HEK293 (cell line): ENCODE results near the gene CREB5.

Source experiments
- CTCF ChIA-PET: fragments of 350-600 bp; formaldehyde crosslinking; extraction: SDS; loops from one replicate; lab custom pipeline; 2021; ENCODE audit warnings: antibody characterized with exemption; lab: Yijun Ruan, JAX
- POLR2A ChIA-PET: fragments of 300-600 bp; formaldehyde crosslinking; extraction: SDS; loops from one replicate; lab custom pipeline; 2020; ENCODE audit warnings: antibody characterized with exemption, inconsistent platforms; lab: Yijun Ruan, JAX
- H3K27ac ChIP-seq: fragments of 200-500 bp; sonication (Bioruptor generic); 2 replicates; pipeline ENCODE4 v1.5.1; 2014; ENCODE audit warnings: low read depth, low read length, control low read depth, inconsistent platforms; ENCODE audit errors: extremely low read depth
- H3K36me3 ChIP-seq, 2 experiments: fragments of 200-500 bp in 1 of 2; sonication (Bioruptor generic) in 1 of 2; 1 replicate in 1 of 2; 2 replicates in 1 of 2; pipeline ENCODE4 v1.5.1; 2014 to 2017; ENCODE audit warnings: inconsistent platforms in 2 of 2, low read length in 2 of 2; ENCODE audit not compliant: control insufficient read depth in 2 of 2, insufficient read depth in 1 of 2
- H3K4me1 ChIP-seq: fragments of 200-500 bp; sonication (Bioruptor generic); 2 replicates; pipeline ENCODE4 v1.5.1; 2014; ENCODE audit warnings: mild to moderate bottlenecking, low read length, inconsistent platforms; ENCODE audit not compliant: control insufficient read depth, insufficient read depth
- H3K4me3 ChIP-seq: 2 replicates; pipeline ENCODE4 v1.5.1; 2011; ENCODE audit warnings: low read depth, mild to moderate bottlenecking, control low read depth, low read length, moderate library complexity
- H3K9me3 ChIP-seq: fragments of 200-500 bp; sonication (Bioruptor generic); 2 replicates; pipeline ENCODE4 v1.5.1; 2014; ENCODE audit warnings: low read depth, low read length, inconsistent platforms; ENCODE audit not compliant: control insufficient read depth, insufficient read depth
- EGR2 ChIP-seq: fragments of 450-650 bp; formaldehyde crosslinking; IDR thresholded peaks from 2 replicates; pipeline ENCODE4 v1.5.1; 2016; ENCODE audit warnings: low read depth, missing biosample characterization, missing genetic modification characterization
- FEZF1 ChIP-seq: fragments of 450-650 bp; formaldehyde crosslinking; IDR thresholded peaks from 2 replicates; pipeline ENCODE4 v1.5.1; 2016; ENCODE audit warnings: missing biosample characterization, missing genetic modification characterization
- KLF1 ChIP-seq: fragments of 450-650 bp; formaldehyde crosslinking; IDR thresholded peaks from 2 replicates; pipeline ENCODE4 v1.5.1; 2016; ENCODE audit warnings: missing biosample characterization, missing genetic modification characterization
- KLF10 ChIP-seq: fragments of 450-650 bp; IDR thresholded peaks from 2 replicates; pipeline ENCODE4 v1.5.1; 2018; ENCODE audit warnings: missing biosample characterization, mild to moderate bottlenecking, missing genetic modification characterization
- SP7 ChIP-seq: fragments of 450-650 bp; formaldehyde crosslinking; IDR thresholded peaks from 2 replicates; pipeline ENCODE4 v1.5.1; 2016; ENCODE audit warnings: missing biosample characterization, missing genetic modification characterization
- WT1 ChIP-seq: fragments of 450-650 bp; formaldehyde crosslinking; IDR thresholded peaks from 2 replicates; pipeline ENCODE4 v1.5.1; 2016; ENCODE audit warnings: missing biosample characterization, missing genetic modification characterization
- ZFHX2 ChIP-seq: fragments of 450-650 bp; formaldehyde crosslinking; conservative IDR thresholded peaks from 2 replicates; pipeline ENCODE4 v1.5.1; 2016; ENCODE audit warnings: missing biosample characterization, missing genetic modification characterization
- ZIC2 ChIP-seq: fragments of 450-650 bp; formaldehyde crosslinking; IDR thresholded peaks from 2 replicates; pipeline ENCODE4 v1.5.1; 2016; ENCODE audit warnings: missing biosample characterization, missing genetic modification characterization
- ZNF133 ChIP-seq: fragments of 450-650 bp; formaldehyde crosslinking; IDR thresholded peaks from 2 replicates; pipeline ENCODE4 v1.5.1; 2016; ENCODE audit warnings: missing biosample characterization, missing genetic modification characterization
- ZNF585B ChIP-seq: fragments of 450-650 bp; formaldehyde crosslinking; IDR thresholded peaks from 2 replicates; pipeline ENCODE4 v1.5.1; 2016; ENCODE audit warnings: missing biosample characterization, missing genetic modification characterization
- ZSCAN23 ChIP-seq: fragments of 450-650 bp; formaldehyde crosslinking; IDR thresholded peaks from 2 replicates; pipeline ENCODE4 v1.5.1; 2016; ENCODE audit warnings: missing biosample characterization, missing genetic modification characterization
- TF ChIP-seq, protein P1 (sequence below): fragments of 450-650 bp; formaldehyde crosslinking; IDR thresholded peaks from 2 replicates; pipeline ENCODE4 v1.5.1; 2017; ENCODE audit warnings: missing biosample characterization, missing genetic modification characterization
- TF ChIP-seq, protein P2 (sequence below): IDR thresholded peaks from 2 replicates; pipeline ENCODE4 v1.6.1; 2011; ENCODE audit warnings: mild to moderate bottlenecking, low read depth, low read length, borderline replicate concordance
- TF ChIP-seq, protein P3 (sequence below): fragments of 450-650 bp; formaldehyde crosslinking; IDR thresholded peaks from 2 replicates; pipeline ENCODE4 v1.5.1; 2017; ENCODE audit warnings: missing biosample characterization, mild to moderate bottlenecking, missing genetic modification characterization, moderate library complexity
- TF ChIP-seq, protein P4 (sequence below): fragments of 450-650 bp; formaldehyde crosslinking; IDR thresholded peaks from 2 replicates; pipeline ENCODE4 v1.5.1; 2016; ENCODE audit warnings: missing biosample characterization, missing genetic modification characterization
- TF ChIP-seq, protein P5 (sequence below): fragments of 450-650 bp; formaldehyde crosslinking; IDR thresholded peaks from 2 replicates; pipeline ENCODE4 v1.5.1; 2016; ENCODE audit warnings: missing biosample characterization, missing genetic modification characterization

CREB5 gene

DNA sequence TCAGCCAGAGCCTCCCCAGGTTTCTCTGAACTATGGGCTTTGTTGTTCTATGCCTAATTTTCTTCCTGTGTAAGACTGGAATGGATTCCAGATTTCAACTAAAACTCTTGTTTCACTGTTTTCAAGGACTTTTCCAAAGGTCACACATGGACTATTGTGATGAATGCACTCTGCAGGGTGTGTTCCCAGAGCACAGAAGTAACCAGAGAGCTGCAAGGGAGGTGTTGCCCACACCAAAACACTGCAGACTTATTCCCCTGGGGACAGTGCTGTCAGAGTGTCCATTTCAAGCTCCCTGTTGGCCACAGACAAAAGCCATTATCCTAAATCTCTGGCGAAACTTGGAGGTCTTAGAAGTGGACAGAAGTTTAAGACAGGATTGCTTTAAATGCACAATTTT, 314.2 kb downstream of the CREB5 start:
- Histone ChIP-seq H3K27ac (no peak overlapping the region), H3K9me3 (no peaks in the 10 kb centered on the region), H3K4me3 (no peak overlapping the region)
- TF ChIP-seq KLF1 (peak; percentile 29; the same call in 1 of the 2 replicates), ZSCAN23 (tag by site-specific recombination) (no peak), ZNF133 (tag by site-specific recombination) (no peak)
- TF ChIP-seq, protein P1, sequence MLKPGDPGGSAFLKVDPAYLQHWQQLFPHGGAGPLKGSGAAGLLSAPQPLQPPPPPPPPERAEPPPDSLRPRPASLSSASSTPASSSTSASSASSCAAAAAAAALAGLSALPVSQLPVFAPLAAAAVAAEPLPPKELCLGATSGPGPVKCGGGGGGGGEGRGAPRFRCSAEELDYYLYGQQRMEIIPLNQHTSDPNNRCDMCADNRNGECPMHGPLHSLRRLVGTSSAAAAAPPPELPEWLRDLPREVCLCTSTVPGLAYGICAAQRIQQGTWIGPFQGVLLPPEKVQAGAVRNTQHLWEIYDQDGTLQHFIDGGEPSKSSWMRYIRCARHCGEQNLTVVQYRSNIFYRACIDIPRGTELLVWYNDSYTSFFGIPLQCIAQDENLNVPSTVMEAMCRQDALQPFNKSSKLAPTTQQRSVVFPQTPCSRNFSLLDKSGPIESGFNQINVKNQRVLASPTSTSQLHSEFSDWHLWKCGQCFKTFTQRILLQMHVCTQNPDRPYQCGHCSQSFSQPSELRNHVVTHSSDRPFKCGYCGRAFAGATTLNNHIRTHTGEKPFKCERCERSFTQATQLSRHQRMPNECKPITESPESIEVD (tag by site-specific recombination): 0 out of 2 replicates have a peak, but pooled peaks have one; percentile 51
- TF ChIP-seq, all 188 proteins: peak for 2
- POLR2A ChIA-PET: no interaction called here
- CTCF ChIA-PET: no interaction called here
- Histone ChIP-seq H3K4me1 (peaks cover 22% of the 10 kb centered on the region), H3K36me3 (no peaks in the 10 kb centered on the region)

DNA sequence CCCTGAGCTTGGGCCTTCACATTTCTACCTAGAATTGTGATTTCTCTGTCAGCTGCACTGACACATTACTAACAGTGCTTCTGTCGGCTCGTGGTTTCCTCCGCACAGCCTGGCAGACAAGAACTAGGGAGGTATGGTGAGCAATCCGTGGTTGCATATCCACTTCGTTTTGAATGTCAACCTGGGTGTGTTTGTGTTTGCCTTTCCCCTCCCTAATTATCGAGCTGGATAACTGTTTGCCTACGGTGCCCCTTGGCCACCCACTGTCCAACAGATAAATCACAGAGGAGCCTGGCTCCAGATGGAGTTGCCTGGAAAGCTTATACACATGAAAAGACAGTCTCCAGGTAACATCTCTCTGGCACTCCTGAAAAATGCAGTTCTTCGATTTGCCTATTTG, 317.0 kb downstream of the CREB5 start:
- POLR2A ChIA-PET: no interaction called here
- Histone ChIP-seq H3K36me3 (no peaks in the 10 kb centered on the region), H3K4me3 (no peak overlapping the region), H3K27ac (no peak overlapping the region; the same call in 1 of the 2 replicates), H3K9me3 (no peaks in the 10 kb centered on the region), H3K4me1 (peaks cover 18% of the 10 kb centered on the region)
- TF ChIP-seq ZIC2 (tag by site-specific recombination) (peak; percentile 54), EGR2 (tag by site-specific recombination) (peak; percentile 40; the same call in 1 of the 2 replicates), WT1 (tag by site-specific recombination) (peak; percentile 93), KLF1 (peak; percentile 75), ZFHX2 (tag by site-specific recombination) (peak; percentile 47), KLF10 (tag by site-specific recombination) (no peak), FEZF1 (tag by site-specific recombination) (peak; percentile 64), SP7 (tag by site-specific recombination) (peak; percentile 87), ZNF585B (tag by site-specific recombination) (no peak)
- TF ChIP-seq, protein P2, sequence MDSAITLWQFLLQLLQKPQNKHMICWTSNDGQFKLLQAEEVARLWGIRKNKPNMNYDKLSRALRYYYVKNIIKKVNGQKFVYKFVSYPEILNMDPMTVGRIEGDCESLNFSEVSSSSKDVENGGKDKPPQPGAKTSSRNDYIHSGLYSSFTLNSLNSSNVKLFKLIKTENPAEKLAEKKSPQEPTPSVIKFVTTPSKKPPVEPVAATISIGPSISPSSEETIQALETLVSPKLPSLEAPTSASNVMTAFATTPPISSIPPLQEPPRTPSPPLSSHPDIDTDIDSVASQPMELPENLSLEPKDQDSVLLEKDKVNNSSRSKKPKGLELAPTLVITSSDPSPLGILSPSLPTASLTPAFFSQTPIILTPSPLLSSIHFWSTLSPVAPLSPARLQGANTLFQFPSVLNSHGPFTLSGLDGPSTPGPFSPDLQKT: no peak
- TF ChIP-seq, protein P3, sequence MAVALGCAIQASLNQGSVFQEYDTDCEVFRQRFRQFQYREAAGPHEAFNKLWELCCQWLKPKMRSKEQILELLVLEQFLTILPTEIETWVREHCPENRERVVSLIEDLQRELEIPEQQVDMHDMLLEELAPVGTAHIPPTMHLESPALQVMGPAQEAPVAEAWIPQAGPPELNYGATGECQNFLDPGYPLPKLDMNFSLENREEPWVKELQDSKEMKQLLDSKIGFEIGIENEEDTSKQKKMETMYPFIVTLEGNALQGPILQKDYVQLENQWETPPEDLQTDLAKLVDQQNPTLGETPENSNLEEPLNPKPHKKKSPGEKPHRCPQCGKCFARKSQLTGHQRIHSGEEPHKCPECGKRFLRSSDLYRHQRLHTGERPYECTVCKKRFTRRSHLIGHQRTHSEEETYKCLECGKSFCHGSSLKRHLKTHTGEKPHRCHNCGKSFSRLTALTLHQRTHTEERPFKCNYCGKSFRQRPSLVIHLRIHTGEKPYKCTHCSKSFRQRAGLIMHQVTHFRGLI (tag by site-specific recombination): no peak
- TF ChIP-seq, protein P4, sequence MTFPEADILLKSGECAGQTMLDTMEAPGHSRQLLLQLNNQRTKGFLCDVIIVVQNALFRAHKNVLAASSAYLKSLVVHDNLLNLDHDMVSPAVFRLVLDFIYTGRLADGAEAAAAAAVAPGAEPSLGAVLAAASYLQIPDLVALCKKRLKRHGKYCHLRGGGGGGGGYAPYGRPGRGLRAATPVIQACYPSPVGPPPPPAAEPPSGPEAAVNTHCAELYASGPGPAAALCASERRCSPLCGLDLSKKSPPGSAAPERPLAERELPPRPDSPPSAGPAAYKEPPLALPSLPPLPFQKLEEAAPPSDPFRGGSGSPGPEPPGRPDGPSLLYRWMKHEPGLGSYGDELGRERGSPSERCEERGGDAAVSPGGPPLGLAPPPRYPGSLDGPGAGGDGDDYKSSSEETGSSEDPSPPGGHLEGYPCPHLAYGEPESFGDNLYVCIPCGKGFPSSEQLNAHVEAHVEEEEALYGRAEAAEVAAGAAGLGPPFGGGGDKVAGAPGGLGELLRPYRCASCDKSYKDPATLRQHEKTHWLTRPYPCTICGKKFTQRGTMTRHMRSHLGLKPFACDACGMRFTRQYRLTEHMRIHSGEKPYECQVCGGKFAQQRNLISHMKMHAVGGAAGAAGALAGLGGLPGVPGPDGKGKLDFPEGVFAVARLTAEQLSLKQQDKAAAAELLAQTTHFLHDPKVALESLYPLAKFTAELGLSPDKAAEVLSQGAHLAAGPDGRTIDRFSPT (tag by site-specific recombination): no peak
- TF ChIP-seq, protein P5, sequence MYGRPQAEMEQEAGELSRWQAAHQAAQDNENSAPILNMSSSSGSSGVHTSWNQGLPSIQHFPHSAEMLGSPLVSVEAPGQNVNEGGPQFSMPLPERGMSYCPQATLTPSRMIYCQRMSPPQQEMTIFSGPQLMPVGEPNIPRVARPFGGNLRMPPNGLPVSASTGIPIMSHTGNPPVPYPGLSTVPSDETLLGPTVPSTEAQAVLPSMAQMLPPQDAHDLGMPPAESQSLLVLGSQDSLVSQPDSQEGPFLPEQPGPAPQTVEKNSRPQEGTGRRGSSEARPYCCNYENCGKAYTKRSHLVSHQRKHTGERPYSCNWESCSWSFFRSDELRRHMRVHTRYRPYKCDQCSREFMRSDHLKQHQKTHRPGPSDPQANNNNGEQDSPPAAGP (tag by site-specific recombination): peak; percentile 98
- CTCF ChIA-PET: interaction anchor here (0.6 to 0.9 kb wide), 2 partner anchors 44 to 586 kb away, joined by 3 to 7 read pairs; no protein-coding TSS in a partner anchor
